Heart right ventricle (tissue), 16 donors: ENCODE measurements around the gene CREB3L1. TPM values are rescaled to one million over a fixed set of nuclear protein-coding genes. Genes with fewer than 3 reads are reported as not detected.
A peak's percentile ranks its signal among the peaks of the same experiment; 100 is the strongest.

Source experiments
- ATAC-seq, 8 donors: fragments of 200-7000 bp; cut with Tn5 transposase; one replicate each; pipeline ENCODE4 v1.9.1; 2020; ENCODE audit warnings: mild to moderate bottlenecking in 8 of 8, moderate library complexity in 8 of 8, moderate number of reproducible peaks in 1 of 8
- DNase-seq, 2 donors: peaks; one replicate each; pipeline ENCODE4 v3.0.0-alpha.2; 2020
- H3K27ac ChIP-seq, 10 donors: fragments of 200-600 bp; sonication (generic) in 2 of 10; one replicate each; pipeline versions ENCODE4 v1.5.0 to v1.8.0; 2020 to 2022; ENCODE audit warnings: mild to moderate bottlenecking in 3 of 10
- H3K27me3 ChIP-seq, 7 donors: fragments of 200-600 bp; one replicate each; pipeline ENCODE4 v1.8.0; 2021 to 2022; ENCODE audit warnings: mild to moderate bottlenecking in 2 of 7
- H3K36me3 ChIP-seq, 9 donors: fragments of 200-600 bp; sonication (generic) in 1 of 9; one replicate each; pipeline versions ENCODE4 v1.5.0 to v1.8.0; 2020 to 2022; ENCODE audit warnings: mild to moderate bottlenecking in 2 of 9
- H3K4me1 ChIP-seq, 9 donors: fragments of 200-600 bp; sonication (generic) in 1 of 9; one replicate each; pipeline versions ENCODE4 v1.5.0 to v1.8.0; 2020 to 2022; ENCODE audit warnings: mild to moderate bottlenecking in 4 of 9
- H3K4me3 ChIP-seq, 10 donors: fragments of 200-600 bp; sonication (generic) in 2 of 10; one replicate each; pipeline versions ENCODE4 v1.5.0 to v1.8.0; 2020 to 2022; ENCODE audit warnings: mild to moderate bottlenecking in 7 of 10, moderate library complexity in 2 of 10
- H3K9me3 ChIP-seq, 11 donors: fragments of 200-600 bp in 10 of 11; sonication (generic) in 2 of 11; one replicate each; pipeline versions ENCODE4 v1.5.0 to v1.8.0; 2013 to 2022; ENCODE audit warnings: mild to moderate bottlenecking in 2 of 11, control low read depth in 1 of 11, moderate library complexity in 1 of 11
- WGBS, 2 donors: extraction: QIAGEN DNeasy Blood & Tissue Kit; methylation state at CpG; one replicate each; pipeline ENCODE4 v1.1.7; 2013; ENCODE audit warnings: inconsistent platforms in 1 of 2; 5-methylcytosine and 5-hydroxymethylcytosine counted together
- intact Hi-C, 10 donors: fragments of 100-400 bp; cut with DNase I; formaldehyde crosslinking; loops; one replicate each; pipeline versions ENCODE4 v1.11.1 to v1.14.2; 2022
- polyA plus RNA-seq, 2 donors: library from polyadenylated mRNA; stranded (reverse); fragments of 200-250 nt; gene quantifications; one replicate each; pipeline ENCODE4 v1.2.3, GENCODE V29; 2013
- total RNA-seq, 10 donors: library from RNA; stranded (reverse); fragmentation: NEBNext Ultra II Directional in 3 of 10; extraction: Animal tissue kit (Norgen Biotek cat#: 25700) in 3 of 10; gene quantifications; one replicate each; pipeline versions ENCODE4 v1.2.1 to v1.2.4, GENCODE V29; 2021 to 2023
- TF ChIP-seq, protein P1 (sequence below), 9 donors: fragments of 200-600 bp; sonication (generic) in 2 of 9; IDR thresholded peaks; one replicate each; pipeline versions ENCODE4 v1.5.0 to v1.8.0; 2021 to 2022; ENCODE audit warnings: antibody characterized with exemption in 9 of 9, mild to moderate bottlenecking in 5 of 9, moderate library complexity in 1 of 9
- donor health status: Arrhythmogenic right ventricular cardiomyopathy.
- donor health status: ischemic (EF 13 %, LVEDD 7.1; RV severe dilation, severe dysfunction).
- donor health status: healthy with polysubstance abuse.
- donor health status: DM: no; HTN: yes; CAD: no.
- donor health status: DM: no; HTN: no; CAD: no.
- donor health status: ischemic (EF 25% LVEDD 6.9; RV normal size, moderate dysfunction).
- donor health status: ischemic (EF 25% LVEDD 5.7; RV mildly dilated, moderate dysfunction).
- donor health status: healthy.
- donor health status: DM: yes; HTN: yes; CAD: no.
- donor health status: Ischemic cardiomyopathy.
- donor health status: ischemic (EF 35%, LVEDD 5.7; RV mildly dilated, moderate dysfunction).
- donor health status: nonischemic (EF 11% LVEDD 7.7; RV severe dilation, severe dysfunction).
- donor health status: DM: yes; HTN: yes; CAD: no.
- donor health status: PGD.
- donor health status: ischemic (EF 29% LVEDD 5.4; RV normal size, mild dysfunction).
- donor health status: nonischemic (EF 23%, LVEDD 6.1; RV moderate dilation, normal function).

Gene CREB3L1
- total and polyA plus RNA-seq, 12 donors, result 9.7 to 127 (median 36.1) TPM

DNA sequence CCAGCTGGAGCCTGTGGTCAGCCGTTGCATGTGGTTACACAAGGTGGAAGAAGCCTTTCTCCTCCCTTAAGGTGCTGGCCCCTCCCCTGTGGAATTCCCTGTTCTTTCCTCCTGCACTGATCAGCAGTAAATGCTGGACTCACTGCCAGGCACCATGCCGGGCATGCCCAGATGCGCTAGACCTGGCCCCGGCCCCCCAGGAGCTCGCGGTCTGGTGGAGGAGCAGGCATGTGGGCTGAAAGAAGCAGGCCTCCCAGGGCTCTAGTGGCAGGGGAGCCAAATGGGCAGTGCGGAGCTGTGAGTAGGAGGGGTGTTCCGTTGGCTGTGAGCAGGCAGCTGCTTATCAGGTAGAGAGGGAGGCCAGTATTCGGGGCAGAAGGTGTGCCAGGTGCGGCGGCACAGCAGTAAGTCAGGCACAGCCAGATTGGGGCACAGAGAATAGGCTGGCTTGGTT is 80.0 kb downstream of the CREB3L1 start:
- 74 to 80% methylated on average over 11 of the region's 11 CpGs for WGBS, 2 donors
- peaks cover 0 to 28% (median 0%) of the 10 kb centered on the region in 9 donors for H3K36me3 ChIP-seq
- H3K4me3 ChIP-seq, result no peak overlapping the region
- peak overlapping the region in 3 of 10 donors; percentile 23 to 51 (median 51) for H3K27ac ChIP-seq
- intact Hi-C loops, result no loop called here
- TF ChIP-seq, protein P1, sequence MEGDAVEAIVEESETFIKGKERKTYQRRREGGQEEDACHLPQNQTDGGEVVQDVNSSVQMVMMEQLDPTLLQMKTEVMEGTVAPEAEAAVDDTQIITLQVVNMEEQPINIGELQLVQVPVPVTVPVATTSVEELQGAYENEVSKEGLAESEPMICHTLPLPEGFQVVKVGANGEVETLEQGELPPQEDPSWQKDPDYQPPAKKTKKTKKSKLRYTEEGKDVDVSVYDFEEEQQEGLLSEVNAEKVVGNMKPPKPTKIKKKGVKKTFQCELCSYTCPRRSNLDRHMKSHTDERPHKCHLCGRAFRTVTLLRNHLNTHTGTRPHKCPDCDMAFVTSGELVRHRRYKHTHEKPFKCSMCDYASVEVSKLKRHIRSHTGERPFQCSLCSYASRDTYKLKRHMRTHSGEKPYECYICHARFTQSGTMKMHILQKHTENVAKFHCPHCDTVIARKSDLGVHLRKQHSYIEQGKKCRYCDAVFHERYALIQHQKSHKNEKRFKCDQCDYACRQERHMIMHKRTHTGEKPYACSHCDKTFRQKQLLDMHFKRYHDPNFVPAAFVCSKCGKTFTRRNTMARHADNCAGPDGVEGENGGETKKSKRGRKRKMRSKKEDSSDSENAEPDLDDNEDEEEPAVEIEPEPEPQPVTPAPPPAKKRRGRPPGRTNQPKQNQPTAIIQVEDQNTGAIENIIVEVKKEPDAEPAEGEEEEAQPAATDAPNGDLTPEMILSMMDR (IDR thresholded peaks at IDR 0.05), result no peak
- no peaks in the 10 kb centered on the region for H3K9me3 ChIP-seq
- ATAC-seq, result peak in 1 of 8 donors; percentile 2
- DNase-seq, result no peak
- H3K27me3 ChIP-seq, result no peaks in the 10 kb centered on the region
- peaks cover 16 to 85% (median 37%) of the 10 kb centered on the region in 9 donors for H3K4me1 ChIP-seq

DNA sequence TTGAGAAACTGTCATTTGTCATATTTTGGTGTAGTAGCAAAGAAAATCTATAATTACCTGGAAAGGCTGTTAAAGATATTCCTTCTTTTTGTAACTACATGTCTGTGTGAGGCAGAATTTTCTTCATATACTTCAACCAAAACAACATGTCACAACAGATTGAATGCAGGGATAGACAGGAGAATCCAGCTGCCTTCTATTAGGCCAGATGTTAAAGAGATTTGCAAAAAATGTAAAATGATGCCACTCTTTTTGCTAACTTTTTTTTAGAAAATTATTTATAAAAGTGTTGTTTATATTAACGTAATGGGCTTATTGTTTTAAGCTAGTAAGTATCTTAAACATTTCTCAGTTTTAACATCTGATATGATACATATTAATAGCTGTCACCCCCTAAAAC is 82.5 kb downstream of the CREB3L1 start:
- ATAC-seq (no peak), DNase-seq (no peak)
- no peaks in the 10 kb centered on the region for H3K9me3 ChIP-seq
- intact Hi-C loops, result loop anchor here in 1 of 10 donors (5.0 kb wide), 1 partner anchor 123 kb away; no protein-coding TSS in a partner anchor
- WGBS, 2 donors, result 74 to 81% methylated on average over 1 of the region's 1 CpG
- no peak overlapping the region for H3K27ac ChIP-seq
- TF ChIP-seq, protein P1 (IDR thresholded peaks at IDR 0.05), result no peak
- H3K36me3 ChIP-seq, result peaks cover 0 to 24% (median 0%) of the 10 kb centered on the region in 9 donors
- H3K4me3 ChIP-seq, result no peak overlapping the region
- peaks cover 25 to 89% (median 50%) of the 10 kb centered on the region in 9 donors for H3K4me1 ChIP-seq
- H3K27me3 ChIP-seq, result no peaks in the 10 kb centered on the region

DNA sequence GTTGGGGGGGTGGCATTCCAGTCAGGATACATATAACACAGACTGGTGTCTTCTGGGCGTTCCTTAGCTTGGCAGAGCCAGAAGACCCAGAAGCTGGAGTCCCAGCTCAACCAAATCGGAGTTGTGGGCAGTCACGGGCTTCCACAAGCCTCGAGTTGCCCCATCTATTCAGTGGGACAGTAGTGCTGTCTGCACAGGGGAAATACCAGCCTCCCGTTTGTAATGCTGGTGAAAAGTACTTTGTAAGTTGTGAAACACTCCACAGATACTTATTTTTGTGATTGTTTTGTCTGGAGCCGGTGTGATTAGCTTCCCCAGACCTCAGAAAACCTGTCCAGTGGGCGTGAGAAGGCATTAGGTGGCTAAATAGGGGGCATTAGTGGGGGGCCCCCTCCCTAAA is 83.4 kb downstream of the CREB3L1 start:
- no peaks in the 10 kb centered on the region for H3K9me3 ChIP-seq
- TF ChIP-seq, protein P1 (IDR thresholded peaks at IDR 0.05), result no peak
- ATAC-seq (no peak), DNase-seq (peak in 1 of 2 donors; percentile 3)
- intact Hi-C loops, result loop anchor here in 1 of 10 donors (5.0 kb wide), 1 partner anchor 124 kb away; no protein-coding TSS in a partner anchor
- peak overlapping the region; percentile 68 to 97 (median 93) for H3K27ac ChIP-seq
- peaks cover 0 to 30% (median 0%) of the 10 kb centered on the region in 9 donors for H3K36me3 ChIP-seq
- H3K4me1 ChIP-seq, result peaks cover 25 to 86% (median 54%) of the 10 kb centered on the region in 9 donors
- no peaks in the 10 kb centered on the region for H3K27me3 ChIP-seq
- WGBS, 2 donors, result 50% methylated on average over 7 of the region's 7 CpGs
- peak overlapping the region in 9 of 10 donors; percentile 31 to 60 (median 57) for H3K4me3 ChIP-seq

DNA sequence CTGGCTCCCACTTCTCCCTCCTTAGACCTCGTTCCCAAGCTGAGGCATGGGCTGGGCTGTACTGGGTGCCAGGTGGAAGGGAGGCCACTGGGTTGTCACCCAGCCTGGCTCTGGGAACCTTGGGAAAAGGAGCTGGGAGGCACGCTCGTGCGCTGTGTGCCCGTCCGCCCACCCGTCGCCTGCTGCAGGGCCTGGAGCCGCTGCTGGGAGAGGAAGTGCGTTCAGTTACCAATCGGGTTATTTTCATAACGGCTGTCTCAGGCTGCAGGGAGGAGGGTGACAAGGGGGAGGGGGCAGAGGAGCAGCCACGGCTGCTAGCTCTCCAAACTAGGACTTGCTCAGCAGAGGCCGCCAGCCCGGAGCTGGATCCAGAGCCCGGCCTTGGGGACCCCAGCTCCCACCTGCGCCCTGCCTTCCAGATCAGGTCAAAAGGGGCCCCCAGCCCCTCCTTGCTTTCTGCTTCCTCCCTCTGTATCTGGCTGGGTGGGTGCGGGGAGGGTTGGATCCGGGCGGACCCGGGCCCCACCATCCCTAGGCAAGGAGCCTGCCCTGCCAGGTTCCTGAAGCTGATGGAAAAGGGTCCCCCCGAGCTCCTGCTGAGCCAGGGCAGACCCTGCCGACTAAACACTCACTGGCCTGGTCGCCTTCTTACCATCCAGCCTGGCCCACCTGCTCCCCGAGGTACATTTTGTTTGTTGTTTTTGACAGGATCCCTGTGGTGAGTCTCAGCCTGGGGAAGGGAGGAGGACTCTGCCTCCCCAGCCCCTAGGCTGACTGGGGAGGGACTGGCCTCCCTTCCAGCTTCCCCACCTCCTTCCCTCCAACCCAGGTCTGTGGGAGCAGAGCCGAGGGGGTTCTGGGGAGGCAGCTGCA is 84.1 kb downstream of the CREB3L1 start:
- TF ChIP-seq, protein P1 (IDR thresholded peaks at IDR 0.05), result no peak
- H3K4me3 ChIP-seq, result peak overlapping the region in 9 of 10 donors; percentile 31 to 60 (median 57)
- DNase-seq (peak; percentile 74 to 87), ATAC-seq (peak; percentile 72 to 87 (median 82))
- peaks cover 25 to 79% (median 54%) of the 10 kb centered on the region in 9 donors for H3K4me1 ChIP-seq
- no peaks in the 10 kb centered on the region for H3K9me3 ChIP-seq
- peaks cover 0 to 26% (median 0%) of the 10 kb centered on the region in 9 donors for H3K36me3 ChIP-seq
- no peaks in the 10 kb centered on the region for H3K27me3 ChIP-seq
- intact Hi-C loops, result loop anchor here in 2 of 10 donors (2.0 to 5.0 kb wide), 2 partner anchors 13 to 124 kb away; no protein-coding TSS in a partner anchor
- WGBS, 2 donors, result 6 to 10% methylated on average over 23 to 26 of the region's 26 CpGs
- H3K27ac ChIP-seq, result peak overlapping the region; percentile 68 to 97 (median 93)
